ENCODE measurements around the gene TRIM26.
"Not testable (repeated sequence)": the region's sequence is repeated elsewhere in the genome, so short reads cannot be mapped to it uniquely, and the experiment has no call there.

TRIM26 gene

DNA sequence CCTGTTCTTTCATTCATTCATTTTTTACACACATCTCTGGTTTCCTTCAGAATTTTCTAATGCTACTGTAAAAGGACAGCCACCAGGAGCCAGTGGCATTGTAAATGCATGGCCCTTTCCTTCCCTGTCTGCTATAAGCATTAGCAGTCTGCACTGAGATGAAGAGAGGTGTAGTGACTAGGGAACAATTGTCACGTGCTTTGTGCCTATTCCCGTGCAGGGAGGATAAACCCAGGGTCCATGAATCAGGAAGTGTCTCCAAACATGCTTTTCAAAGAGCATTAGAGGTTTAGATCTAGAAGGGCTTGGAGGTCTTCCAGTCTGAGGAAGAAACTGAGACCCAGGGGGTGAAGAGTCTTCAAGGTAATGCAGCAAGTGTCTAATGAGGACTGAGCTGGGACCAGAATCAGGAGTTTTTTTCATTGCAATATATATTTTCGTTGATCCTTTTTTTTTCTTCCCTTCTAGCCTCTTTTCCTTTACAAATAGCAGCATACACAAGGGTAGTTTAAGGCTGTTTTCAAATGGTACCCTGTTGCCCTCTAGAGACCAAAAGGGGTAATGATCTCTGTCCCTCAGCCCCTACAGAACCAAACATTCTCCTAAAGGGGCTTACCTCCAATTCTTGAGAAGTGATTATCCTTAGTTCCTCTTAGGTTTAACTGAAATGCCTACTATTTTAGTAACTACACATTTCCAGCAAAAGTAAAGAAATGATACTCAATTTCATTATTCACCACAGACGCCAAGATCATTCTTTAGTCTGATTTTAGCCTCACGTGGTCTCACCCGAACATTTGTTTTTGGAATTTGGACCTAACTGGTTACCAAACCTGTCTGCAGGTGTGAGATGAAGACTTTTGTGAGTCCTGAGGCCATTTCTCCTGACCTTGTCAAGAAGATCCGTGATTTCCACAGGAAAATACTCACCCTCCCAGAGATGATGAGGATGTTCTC lies 43.3 kb downstream of the TRIM26 start:
- DNase-seq, result no peak

DNA sequence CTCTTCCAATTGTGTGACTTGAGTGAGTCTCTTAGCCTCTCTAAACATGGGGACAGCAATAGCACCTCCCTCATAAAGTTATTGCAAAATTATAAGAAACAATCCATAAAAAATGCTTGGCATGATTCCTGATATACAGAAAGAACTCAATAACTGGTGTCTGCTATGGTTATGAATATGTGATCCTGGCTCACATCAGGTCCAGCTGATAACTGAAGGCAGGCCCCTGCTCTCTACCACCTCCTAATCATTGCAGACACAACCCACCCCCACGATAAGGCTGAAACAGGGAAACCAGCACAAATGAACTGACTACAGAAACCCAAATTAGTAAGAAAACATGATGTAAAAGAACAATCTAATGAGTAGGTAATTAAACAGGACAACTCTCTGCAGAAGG lies 44.5 kb downstream of the TRIM26 start:
- no peak for DNase-seq

GRCh38 chr6:30167101-30167500 lies 46.1 kb downstream of the TRIM26 start:
- DNase-seq, result no peak

DNA sequence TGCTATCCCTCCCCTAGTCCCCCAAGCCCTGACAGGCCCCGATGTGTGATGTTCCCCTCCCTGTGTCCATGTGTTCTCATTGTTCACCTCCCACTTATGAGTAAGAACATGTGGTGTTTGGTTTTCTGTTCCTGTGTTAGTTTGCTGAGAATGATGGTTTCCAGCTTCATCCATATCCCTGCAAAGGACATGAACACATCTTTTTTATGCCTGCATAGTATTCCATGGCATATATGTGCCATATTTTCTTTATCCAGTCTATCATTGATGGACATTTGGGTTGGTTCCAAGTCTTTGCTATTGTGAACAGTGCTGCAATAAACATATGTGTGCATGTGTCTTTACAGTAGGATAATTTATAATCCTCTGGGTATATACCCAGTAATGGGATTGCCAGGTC lies 48.0 kb downstream of the TRIM26 start:
- DNase-seq, result not testable (repeated sequence)

DNA sequence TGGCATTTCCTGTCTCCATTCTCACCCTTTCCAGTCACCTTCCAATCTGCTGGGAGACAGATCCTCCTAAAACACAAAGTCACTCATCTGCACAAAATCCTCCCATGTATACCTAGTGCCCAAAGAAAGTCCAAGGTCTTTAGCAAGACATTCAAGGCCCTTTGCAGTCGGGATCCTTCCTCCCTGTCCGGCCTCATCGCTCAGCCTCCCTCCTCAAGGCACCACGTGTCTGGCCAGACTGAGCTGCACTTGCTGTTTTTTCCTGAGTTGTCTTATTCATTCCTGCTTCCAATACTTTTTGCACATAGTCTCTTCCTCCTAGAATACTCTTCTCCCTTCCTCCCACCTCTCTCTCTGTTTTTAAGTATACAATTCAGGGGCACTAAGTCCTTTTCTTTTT lies 48.5 kb downstream of the TRIM26 start:
- DNase-seq, result no peak

GRCh38 chr6:30163918-30164654 lies 49.1 kb downstream of the TRIM26 start:
- DNase-seq, result no peak

GRCh38 chr6:30163090-30163917 lies 49.9 kb downstream of the TRIM26 start, which contains the start of gene TRIM15:
Gene TRIM15, plus strand, starts transcription at chr6:30163546. Its CDS starts 139 bp downstream, at chr6:30163685.
- DNase-seq, result no peak

GRCh38 chr6:30162265-30163089 lies 50.7 kb downstream of the TRIM26 start:
- DNase-seq, result no peak

DNA sequence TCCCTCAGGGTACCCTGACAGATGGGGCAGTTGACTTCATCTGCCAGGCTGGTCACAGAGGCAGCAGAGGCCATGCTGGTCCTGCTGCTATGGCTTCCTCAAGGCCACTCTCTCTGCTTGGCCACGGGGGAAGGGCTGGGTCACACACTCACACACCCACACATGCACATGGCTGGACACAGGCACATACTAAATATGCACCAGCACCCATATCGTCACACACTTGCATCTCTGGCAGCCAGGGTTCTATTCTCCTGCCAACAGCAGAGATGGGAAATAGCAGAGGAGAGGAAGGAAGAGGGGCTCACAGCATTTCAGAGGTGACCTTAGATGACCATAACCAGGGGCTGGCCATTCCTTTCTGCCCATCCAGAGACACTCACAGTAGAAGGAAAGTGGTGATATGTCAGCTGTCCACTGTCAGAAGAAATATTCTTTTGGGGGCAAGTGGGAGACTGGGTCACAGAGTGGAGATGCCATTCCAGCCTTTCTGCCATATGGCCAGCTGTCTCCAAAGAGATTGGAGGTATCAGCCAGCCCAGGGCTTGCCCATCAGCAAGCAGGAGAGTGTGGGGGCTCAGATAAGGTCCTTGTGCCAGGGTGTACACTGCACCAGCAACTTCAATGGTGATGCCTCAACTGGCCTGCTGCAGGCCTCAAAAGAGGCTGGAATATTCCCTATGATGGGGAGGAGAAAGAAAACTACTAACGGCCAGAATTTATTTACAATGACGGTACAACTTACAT lies 52.2 kb downstream of the TRIM26 start, which contains the start of gene TRIM10:
TRIM10 (minus strand) TSS at position 427 of the 747 bp plus-strand sequence; CDS start at position 74, 353 bp downstream.
- DNase-seq, result no peak

DNA sequence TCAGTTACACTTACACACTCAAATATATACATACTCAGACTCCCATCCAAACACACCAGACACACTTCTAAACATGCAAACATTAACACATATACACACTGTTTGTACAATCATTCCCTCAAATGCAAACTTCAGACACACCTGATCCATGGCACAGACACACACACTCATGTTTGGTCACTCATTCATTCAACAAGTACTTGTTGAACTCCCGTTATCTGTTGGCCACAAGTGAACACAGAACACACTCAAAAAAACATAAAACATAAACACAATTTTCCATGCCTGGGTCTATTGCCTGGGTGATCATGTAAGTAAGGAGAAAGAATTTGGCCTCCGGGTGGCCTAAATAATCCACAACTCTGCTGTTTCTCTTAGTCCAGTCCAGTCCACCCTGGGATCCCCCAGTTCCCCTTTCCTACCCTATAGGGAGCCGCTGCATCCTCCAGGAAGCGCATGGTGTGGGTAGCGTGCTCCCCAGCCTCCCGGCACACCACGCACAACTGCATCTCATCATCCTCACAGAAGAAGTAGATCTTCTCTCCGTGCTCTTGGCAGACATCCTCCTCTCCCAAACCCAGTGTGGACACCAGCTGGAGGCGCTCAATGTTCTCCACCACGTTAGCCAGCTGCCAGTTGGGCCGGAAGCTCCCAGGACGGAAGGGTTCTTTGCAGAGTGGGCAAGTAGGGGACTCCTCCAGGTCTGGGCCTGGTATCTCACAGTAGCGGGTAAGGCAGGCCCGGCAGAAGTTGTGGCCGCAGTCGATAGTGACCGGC lies 53.0 kb downstream of the TRIM26 start:
- DNase-seq, result no peak

DNA sequence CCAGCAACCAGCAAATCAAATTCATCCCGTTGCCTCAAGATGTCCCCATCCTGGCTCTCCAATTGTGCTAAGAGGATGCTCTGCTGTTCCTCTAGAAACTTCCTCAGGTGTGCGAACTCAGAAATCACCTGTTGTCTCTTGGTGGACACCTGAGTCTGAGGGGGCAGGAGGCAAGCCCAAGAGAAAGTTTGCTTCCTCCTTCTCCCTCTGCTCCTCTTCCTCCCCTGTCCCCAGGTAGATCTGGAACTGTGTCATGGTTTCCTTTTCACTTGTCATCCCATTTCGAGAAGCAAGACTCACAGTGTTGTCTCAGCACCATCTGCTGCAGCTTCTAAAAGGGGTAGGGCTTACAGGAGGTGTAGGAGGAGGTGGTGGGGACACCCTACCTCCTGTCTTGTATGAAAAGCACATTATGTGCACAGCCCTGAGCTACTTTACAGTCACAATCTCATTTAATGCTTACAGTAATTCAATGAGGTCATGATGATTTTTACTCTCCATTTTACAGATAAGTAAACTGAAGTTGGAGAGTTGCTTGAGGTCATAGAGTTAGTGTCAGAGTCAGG lies 54.6 kb downstream of the TRIM26 start:
- no peak for DNase-seq

- no peak for DNase-seq
These were observed 55.2 kb downstream of the TRIM26 start for GRCh38 chr6:30157999-30158398.

DNA sequence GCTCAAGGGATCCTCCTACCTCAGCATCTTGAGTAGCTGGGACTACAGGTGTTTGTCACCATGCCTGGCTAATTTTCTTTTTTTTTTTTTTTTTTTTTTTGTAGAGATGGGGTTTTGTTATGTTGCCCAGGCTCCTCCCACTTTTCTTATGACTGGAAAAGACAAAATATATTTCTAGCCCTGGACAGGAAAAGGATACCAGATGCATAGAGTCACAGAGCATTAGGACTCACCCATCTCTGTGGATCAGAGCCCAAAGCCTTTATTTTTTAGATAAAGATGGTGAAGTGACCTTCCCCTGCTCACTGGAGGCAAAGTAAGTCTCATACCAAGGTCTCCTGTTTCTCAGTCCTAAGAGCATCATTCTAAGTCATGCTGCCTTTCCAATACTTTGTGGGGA lies 55.6 kb downstream of the TRIM26 start:
- DNase-seq, result no peak

- DNase-seq, result no peak
These were observed 56.4 kb downstream of the TRIM26 start for GRCh38 chr6:30156774-30157173.

GRCh38 chr6:30156262-30156599 lies 57.0 kb downstream of the TRIM26 start:
- no peak for DNase-seq

GRCh38 chr6:30155520-30156261 lies 57.5 kb downstream of the TRIM26 start:
- no peak for DNase-seq

GRCh38 chr6:30154709-30155519 lies 58.3 kb downstream of the TRIM26 start:
- DNase-seq, result peak; percentile 23

- DNase-seq, result no peak
These were observed 59.1 kb downstream of the TRIM26 start for GRCh38 chr6:30154061-30154460.
